ENCODE measurements around the gene KCNK17.

KCNK17 gene

DNA sequence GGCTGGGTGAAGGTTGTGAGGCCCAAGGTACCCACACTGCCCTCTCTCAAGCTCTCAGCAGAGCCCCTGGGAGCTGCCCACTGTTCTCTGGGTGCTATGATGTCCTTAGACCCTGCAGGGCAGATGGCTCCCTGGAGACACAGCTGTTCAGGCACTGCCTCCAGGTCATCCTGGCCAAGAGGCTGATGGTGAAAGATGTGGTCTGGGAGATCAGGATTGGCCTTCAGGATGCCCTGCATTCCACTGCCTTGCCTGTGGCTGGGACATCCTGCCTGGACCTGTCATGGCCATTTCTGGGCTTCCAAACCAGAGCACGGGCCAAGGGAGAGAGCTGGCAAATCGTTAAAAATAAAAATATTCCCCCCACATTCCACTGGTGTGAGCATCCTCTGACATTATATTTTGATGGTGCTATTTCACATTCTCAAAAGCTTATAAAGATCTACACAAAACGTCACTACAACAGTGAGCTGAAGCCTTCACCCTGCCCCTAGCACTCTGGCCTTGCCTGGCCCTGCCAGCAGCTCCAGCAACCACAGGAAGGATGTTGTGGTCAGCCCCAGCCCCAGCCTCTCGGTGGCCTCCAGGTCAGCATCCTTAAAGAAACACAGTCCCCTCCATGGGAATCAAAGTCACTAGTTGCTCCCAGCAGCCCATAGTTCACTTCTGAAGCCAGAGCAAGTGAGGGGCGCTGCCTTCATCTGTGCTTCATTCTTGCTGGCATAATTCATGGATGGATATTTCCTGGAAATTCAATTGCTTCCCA lies 21.7 kb upstream of the KCNK17 start:
- DNase-seq, result no peak

DNA sequence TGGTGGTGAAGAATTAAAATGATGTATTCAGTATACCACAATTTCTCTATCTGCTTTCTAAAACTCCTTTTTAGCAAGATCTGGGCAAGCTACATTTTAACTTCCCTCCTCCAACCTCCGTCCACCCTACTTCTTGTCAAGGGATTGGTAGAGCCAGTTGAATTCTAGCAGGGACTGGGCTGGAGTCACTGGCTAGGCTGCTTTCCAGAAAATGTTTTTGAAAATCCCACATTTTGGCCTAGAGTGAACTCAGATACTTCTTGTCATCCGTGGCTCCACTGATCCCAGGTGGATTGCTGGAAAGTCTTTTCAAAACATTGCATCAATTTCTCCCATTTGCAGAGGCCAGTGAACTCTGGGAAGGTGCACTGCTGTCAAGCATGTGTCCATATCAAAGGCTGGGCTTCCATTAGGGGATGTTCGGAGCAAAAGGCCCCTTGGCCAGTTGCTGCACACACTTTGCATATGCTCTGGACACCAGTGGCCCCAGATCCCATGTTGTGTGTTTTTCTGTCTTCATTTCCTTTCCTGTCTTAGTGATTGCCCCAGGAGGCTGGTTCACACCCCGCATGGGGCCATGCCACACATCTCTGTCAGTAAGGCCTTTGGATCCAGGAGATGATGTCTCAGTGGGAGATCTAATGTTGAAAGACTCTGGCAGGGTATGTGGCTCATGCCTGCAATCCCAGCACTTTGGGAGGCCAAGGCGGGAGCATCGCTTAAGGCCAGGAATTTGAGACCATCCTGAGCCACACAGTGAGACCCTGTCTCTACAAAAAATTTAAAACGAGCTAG lies 19.6 kb upstream of the KCNK17 start:
- no peak for DNase-seq

DNA sequence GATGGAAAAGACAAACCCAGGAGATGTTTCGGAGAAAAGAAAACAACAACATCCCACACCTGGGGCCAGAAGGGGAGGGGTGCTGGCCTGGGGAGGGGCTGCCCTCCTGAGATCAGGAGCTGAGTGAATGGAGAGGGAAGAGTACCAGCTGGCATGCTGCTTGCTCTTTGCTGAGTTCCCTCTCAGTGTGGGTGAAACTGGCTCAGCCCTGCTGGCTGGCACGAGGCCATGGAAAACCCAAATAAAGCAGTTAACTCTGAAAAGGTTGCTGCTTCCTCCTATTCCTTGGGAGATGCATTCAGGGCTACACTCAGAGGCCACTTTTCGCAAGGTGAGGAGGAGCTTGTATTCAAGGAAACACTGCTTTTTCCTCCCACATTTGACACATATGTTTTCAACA lies 16.3 kb upstream of the KCNK17 start:
- DNase-seq, result no peak

DNA sequence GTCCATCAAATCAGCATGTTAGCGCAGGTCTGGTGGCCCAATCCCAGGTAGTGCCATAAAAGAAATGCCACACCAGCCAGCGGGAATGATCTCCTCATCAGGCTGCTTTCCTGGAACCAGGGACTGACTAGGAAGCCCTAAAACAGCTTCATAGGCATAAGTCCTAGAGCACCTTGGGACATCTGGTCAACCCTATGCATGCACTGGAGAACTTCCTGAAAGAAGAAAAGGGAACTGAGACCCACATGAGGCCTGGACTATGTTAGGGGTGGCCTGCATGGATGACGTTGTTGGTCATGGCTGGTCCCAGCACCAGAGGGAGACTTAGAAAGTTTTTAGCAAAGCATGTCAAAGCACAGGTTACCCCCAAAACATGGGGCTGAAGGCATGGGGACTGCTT lies 15.8 kb upstream of the KCNK17 start:
- DNase-seq, result no peak

DNA sequence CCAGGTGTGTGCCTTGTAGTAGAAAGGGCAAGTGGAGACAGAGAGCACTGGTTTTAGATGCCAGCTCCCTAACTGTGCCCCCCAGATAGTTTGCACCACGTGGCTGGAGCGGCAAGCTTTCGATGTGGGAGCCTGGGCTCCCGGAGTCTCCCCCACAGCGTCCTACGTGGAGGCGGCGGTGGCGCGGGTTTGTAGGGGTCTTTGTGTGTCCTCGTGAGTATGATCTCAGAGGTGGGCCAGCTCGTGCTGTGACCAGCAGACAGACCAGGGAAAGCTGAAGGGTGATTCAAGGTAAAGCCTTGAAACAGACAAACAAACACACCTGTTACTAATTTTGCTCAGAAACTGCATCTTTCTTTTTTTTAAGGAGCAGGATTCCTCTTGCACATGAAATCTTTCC lies 13.8 kb upstream of the KCNK17 start:
- DNase-seq, result no peak

DNA sequence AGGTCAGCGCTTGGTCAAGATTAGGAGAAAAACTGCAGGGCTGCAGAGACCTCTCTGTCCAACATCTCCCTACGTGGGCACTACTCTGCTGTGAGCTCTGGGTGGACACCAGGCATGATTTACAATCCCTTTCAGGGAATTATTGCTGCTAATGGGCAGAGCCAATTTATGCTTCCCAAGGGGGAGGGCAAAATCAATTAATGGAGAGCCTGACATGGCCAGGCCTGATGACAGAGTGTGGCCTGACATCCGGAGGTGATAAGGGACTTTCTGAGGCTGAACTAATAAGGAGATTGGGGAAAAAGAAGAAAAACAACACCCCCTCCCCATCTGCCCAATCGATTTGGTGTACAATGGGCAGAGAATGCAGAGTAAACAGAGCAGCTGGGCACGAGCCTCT lies 13.3 kb upstream of the KCNK17 start:
- no peak for DNase-seq

DNA sequence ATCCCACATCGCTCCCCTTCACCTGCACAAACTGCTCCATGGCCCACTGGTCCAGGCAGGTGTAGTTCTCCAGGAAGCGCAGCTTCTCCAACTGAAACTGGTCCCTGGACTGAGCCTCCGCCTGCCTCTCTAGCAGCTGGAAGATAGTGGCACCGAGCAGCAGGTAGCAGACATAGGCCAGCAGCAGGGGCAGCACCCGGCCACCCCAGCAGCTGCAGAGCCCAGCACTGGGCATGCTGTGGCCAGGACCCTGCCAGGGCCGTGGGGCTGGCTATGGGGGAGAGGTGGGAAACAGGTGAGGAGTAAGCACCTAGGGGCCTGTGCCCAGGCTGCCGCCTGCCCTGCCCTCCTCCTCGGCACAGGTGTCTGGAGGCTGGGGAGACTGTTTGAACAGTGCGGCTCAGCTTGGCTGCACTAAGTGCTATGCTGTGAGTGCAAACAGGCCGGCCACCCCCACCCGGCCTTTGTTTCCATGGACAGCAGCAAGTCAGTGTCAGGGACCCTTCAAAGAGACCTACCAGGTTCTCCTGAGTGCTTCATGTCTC lies 8.2 kb upstream of the KCNK17 start, which contains the start of gene KCNK16:
Gene KCNK16, minus strand, starts transcription at position 397 of the 545 bp plus-strand sequence. Its CDS starts 162 bp downstream, at position 235.
- DNase-seq, result no peak

DNA sequence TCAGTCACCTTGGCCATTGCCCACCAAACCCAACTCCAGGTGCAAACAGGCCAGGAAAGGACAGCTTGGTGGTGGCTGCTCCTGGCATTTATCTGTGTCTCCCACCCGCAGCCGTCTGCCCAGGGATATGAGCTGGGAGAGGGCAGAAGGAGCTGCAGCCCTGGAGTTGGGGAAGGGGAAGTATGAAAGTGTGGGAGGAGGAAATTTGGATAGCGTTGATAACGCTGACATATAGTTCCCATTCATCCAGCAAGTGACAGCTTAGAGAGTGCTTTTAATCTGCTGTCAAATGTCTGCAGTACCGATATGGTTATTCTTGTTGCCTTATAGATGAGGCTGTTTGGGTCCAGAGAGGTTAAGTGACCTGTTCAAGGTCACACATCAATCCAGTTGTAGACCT lies 7.5 kb upstream of the KCNK17 start:
- no peak for DNase-seq

DNA sequence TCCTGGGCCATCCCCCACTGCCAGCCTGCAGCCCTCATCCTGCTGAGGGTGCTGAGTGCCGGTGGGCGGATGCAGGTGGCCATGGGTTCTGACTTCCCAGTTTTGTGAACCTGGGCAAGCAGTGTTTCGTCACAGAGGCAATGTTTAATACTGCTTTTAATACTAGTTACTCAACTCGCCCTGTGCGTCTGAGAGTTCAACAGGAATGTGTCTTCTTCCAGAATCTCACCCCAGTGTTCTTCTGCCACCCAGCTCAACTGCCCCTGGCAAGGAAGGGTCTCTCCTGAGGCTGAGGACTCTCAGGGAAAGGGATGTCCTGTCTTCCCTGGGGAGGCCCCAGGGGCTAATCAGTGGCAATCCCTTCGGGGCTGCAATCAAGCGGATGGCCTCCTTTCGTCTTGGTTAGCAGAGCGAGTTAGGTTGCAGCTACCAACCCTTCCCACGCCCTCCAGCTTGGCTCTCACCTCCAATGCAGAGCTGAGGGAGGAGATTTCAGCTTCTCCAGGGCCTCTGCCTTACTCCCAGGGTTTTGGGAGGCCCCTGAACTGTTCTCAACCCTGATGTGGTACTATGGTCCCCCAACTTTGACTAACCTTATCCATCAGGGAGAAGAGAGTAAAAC lies 6.3 kb upstream of the KCNK17 start:
- no peak for DNase-seq

DNA sequence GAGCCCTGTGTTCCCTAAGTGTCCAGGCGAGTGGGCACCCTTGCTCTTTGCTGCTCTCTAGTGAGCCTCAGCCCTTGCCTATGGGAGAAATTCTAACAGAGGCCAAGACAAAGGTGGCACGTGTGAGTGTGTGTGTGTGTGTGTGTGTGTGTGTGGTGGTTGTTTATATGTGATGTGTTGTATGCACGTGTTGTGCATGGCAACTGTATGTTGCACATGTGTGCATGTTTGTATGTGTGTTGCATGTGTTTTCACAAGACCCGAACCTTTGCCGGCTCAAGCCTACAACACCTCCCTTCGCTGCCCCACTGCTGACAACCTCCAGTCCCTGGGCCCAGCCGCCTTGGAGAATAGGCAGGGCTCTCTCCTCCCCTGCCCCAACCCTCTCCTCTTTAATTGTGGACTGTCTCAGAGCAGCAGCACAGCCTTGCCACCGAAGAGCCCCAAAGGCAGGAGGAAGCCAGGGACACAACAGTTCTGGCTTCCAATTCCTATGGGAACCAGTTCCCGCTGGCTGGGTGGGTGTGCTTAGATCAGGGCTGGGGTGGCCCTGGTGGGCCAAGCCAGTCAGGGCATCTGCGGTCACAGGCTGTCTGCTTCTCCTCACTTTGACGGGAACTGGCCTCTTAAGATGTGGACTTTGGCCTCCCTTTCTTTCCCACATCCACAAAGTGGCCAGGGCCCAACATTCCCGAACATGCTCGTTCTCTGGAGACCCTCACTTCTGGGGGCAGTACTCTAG lies 5.6 kb upstream of the KCNK17 start:
- DNase-seq, result no peak

DNA sequence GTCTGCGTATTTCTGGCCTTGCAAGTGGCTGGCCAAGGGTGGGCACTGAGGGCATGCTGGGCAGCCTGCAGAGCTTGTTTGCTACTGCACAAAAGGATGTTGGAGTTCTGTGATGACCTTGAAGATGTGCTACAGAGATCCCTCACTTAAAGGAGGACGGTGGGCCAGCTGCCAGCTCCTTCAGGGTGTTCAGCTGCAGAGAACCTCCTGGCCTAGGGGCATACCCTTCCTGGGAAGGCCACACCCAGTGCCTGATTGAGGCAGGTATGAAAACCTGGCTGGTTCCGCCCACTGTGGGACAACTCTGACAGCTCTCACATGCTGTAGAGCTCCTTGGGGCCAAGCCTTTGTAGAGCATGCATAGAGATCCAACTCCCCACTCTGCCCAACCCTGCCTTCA lies 3.0 kb upstream of the KCNK17 start:
- DNase-seq, result no peak

DNA sequence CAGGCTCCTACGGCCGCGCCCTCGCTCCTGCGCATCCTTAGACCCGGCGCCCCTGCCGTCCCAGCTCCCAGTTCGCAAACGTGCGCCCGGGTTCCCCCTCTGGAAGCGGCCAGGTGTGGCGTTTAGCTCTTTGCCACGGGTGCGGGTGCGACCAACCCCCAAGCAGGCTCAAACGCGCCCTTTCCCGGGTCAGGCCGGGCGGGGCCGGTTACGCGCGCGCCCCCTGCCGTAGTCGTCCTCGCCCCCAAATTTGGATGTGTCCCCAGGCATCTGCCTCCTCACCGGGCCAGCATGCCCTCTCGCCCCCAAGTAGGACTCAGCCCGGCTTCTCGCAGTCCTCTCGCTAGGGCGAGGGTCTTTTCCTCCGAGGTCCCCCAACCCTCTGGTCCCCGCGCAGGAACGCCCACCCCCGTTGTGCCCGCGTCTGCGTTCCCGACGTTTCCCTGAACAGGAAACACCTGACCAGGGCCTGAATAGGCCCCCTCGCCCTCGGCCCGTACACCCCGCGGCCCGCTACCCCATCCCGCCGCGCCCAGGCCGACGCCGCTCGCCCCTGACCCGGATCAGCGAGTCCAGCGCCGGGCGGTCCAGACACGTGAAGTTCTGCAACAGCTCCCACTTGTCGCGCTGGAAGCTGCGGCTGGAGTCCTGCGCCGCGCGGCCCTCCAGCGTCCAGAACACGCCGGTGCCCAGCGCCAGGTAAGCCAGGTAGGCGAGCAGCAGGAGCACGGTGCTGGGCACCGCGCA lies 520 bp downstream of the KCNK17 start:
- no peak for DNase-seq

DNA sequence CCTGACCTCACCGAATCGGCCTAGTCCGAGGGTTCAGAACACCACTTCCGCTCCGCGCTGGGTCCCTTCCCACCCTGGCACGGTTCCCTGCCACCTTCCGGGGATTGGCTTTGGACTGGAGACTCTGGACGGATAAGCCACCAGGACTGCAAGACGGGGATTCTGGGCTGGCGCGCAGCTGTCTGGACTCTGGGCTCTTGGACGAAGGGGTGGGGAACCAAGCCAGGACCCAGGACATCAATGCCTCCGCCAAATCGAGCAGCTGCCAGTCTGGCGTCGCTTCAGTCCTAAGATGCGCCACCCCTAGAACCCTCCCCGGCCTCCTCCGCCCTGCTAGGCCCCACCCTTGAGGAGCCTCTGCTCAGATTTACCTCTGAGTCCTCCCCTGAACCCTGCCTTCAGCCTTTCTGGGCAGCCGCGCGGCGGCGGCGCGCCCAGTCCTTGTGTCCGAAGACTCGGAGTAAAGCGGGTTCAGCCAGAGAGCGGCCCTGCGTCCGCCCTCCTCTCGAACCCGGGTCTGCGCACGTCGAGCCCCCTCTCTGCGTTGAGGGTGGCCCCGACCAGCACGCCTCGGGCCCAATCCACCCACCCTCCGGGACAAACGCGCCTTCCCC lies 1.2 kb downstream of the KCNK17 start:
- DNase-seq, result no peak

DNA sequence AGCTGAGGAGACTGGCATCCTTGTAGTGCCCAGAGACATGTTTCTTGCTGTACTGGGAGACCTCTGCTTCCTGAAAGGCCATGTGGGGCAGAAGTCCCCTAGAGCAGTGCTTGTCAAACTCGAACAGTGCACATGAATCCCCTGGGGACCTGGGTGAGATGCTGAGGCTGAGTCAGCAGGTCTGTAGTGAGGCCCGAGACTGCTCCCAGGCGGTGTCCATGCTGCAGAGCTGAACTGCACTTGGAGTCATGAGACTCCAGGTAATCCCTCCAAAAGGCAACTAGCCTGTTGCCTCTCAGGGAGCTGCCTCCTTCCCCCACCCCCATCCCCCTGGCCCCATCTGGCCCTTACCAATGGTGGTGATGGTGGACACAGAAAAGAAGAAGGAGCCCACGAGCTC lies 3.7 kb downstream of the KCNK17 start:
- no peak for DNase-seq

DNA sequence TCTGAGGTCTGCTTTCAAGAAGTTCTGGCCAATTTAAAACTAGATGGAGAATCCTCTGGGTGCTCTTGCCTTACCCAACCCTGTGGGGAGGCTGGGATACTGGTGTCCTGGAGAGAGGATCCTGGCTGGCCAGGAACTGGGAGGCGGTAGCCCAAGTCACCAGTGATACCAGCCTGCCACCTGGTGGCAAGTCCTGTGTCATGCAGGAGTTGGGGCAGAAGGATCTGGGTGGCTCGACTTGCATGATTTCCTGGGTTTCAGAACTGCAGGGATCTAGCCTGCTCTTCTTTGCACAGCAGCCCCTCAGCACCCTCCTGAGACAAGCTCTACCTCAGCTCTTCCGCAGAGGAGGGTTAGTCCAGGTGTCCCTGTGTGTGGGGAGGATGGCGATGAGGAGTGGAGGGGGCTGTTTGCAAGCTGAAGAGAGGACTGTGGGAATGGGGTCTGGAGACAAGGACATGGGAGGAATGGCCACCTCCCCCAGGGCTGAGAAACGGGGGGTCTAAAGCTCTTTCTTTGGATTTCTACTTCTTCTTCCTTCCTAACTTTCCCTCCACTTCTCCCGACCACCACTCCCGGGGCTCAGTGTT lies 4.2 kb downstream of the KCNK17 start:
- DNase-seq, result peak in 3 of 4 experiments; percentile 15 to 22 (median 15)

DNA sequence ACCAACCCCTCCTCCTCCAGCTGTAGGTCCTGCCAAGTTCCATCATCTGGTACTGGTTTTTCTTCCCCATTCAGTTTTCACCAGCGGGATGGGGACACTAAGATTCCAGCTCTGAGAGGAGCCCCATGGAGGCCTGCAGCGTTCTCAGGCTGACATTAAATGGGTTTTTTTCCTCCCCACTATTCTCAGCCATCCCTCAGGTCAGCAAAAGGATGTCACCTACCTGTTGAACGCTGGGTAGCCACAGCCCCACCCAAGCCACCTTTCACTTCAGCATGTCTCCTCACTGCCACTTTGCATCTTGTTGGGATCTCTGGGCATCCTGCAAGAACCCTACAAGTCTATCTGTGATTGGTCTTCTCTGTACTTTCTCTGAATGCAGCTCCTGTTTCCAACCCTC lies 6.8 kb downstream of the KCNK17 start:
- DNase-seq, result no peak

DNA sequence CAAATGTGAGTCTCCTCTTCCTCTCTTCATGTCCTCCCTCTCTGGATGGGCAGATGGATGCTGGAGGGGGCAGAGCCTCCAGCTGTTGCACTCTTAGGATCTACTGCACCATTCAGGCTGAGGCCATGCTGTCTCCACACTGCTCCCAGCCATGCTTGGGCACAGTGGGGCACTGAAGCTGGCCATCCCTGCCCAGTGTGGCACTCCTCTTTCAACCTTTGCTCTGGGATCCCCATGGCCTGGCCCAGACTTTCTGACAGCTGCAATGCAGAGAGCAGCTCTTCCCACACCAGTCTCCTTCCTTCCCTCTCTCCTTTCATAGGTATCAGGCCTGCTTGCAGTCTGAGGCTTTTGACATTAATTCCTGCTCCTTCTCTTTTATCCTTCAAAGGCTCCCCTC lies 9.3 kb downstream of the KCNK17 start:
- no peak for DNase-seq

DNA sequence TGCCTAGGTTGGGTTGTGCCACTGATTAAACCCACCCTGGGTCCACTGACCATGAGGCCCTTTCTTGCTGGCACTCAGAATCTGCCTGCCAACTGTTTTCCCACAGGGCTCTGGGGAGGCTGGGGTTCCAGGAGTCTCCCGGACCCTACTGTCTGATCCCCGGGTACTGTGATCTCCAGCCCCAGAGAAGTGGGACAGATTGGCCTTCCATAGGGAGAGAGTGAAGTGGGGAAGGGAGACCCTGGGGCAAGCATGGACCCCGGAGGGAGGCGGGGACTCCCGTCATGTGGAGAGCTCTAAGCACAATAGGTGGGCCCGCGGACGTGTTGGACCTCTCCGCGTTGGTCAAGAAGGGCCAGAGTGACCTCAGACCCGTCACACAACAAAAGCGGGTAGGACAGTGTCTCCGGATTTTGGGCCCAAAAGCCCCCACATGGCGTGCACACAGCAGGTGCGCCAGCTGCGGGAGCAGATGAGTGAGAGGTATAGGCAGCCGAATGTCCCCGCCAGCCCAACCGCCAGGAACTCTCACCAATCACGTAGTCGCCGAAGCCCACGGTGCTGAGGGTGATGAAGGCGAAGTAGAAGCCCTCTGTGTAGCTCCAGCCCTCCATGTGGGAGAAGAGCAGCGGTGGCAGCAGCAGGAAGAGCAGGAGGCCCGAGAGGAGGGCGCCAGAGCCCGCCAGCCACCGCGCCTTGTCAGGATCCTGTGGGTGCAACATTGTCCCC lies 10.6 kb downstream of the KCNK17 start:
- no peak for DNase-seq

DNA sequence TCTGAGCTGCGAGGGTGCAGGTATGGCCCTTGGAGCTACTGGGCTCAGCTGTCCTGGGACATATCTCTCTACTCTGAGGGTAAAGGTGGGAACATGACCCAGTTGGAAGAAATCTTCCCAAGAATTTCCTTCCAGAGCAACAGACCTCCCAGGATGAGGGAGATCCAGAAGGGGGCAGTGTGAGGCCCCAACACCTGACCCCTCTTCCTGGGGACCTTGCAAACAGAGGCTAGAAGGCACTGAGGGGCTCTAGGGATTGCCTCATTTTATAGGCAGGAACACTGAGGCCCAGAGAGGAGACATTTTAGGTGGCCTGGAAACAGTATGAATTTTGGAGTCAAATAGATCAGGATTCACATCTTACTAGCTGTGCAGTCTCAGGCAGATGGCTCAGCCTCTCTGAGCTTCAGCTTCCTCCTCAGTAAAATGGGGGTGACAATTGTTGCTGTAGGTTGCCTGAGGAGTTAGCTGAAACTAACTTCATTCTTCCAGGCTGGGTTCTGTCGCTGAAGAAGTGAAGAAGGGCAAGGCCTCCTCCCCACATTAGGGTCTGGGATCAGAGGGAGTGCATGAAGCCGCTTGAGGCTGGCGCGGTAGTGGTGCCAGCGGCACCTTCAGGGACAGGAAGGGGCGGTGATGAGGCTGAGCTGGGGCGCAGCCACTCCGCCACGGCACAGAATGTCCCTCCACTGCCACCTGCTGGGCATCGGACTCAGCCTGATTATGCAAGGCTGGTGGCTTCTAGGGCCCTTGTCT lies 11.4 kb downstream of the KCNK17 start:
- peak; percentile 67 to 83 (median 78) for DNase-seq

DNA sequence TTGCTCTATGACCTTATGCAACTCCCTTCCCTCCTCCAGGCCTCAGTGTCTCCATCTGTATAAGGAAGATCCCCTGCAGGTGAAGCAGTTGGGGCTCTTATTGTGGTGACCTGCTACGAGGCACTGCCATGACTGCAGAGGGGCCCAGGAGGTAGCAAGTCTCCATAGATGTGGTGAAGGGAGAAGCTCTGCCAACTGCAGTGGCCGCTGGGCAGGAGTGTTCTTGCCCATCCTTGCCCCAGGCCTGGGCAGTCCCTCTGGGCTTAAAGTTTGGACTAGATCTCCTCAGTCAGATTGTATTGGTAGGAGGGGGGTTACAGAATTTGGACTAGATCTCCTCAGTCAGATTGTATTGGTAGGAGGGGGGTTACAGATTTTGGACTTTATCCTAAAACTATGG lies 12.2 kb downstream of the KCNK17 start:
- DNase-seq, result no peak
